ENCODE measurements around the gene PTGIS.
A peak's percentile ranks its signal among the peaks of the same experiment; 100 is the strongest.

DNA sequence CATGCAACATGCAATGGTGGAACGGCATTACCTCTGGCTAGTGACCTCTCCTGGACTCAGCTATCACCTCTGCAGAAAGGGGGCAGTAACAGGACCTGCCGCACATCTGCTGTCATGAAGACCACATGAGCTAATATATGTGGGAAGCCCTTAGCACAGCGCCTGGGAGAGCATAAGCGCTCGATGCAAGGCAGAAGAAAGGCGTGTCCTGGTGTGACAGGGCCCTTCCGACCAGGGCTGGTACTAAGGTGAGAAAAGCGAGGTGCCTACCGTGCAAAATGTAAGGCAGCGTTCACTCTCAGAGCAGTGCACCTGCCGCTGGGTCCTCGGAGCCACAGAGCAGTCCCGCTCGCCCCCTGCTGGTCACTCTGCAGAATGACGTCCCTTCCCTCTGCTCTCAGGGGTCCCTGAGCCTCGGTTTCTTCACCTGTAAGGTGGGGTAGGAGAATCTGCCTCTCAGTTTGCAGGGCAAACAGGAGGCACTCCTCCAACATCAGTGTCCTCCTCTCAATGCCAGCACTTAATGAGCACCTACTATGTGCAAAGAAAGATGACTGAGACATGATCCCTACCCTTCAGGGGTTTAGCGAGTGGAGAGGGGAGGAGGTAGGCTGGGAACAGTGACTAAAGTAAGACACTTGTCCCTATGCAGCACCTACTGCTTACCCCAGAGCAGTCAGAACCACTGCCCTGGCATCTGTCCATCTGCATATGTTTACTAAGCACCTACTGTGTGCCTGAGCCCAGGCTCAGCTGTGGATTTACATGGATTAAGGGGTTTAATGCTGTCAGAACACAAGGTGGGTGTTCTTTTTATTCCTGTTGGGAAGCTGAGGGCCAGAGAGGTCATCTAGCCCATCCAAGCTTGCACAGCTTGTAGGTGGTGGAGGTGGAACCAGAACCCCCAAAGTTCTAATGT is 41.1 kb upstream of the PTGIS start:
- TF ChIP-seq CTCF (optimal IDR thresholded peaks at IDR 0.05 in 1 of 3, IDR thresholded peaks at IDR 0.05 in 1 of 3, conservative IDR thresholded peaks at IDR 0.05 in 1 of 3; ENCODE audit: extremely low read depth in 1 of 3, insufficient read depth in 2 of 3, low read length in 3 of 3): peak; percentile 97 to 99 (median 98)
- TF ChIP-seq EZH2 (IDR thresholded peaks at IDR 0.05; ENCODE audit: low read length): no peak

All from keratinocyte (primary cell).